K562 (cell line): Measurements from ENCODE around the gene LEMD1. TPM values are rescaled to one million over a fixed set of nuclear protein-coding genes. Genes with fewer than 3 reads are reported as not detected.
"Not testable (repeated sequence)": the region's sequence is repeated elsewhere in the genome, so short reads cannot be mapped to it uniquely, and the experiment has no call there.

Experiments used
- ATAC-seq: fragments of 200-7000 bp; cut with Tn5 transposase; 3 replicates; pipeline ENCODE4 v1.9.1; 2020; ENCODE audit warnings: moderate library complexity
- BruUV-seq: library from RNA; stranded (reverse); fragments of 400-500 nt; replicated peaks from 2 replicates; lab custom pipeline; 2021; lab: Mats Ljungman, UMichigan
- CTCF ChIA-PET: fragments of 300-600 bp; formaldehyde crosslinking; extraction: SDS; loops from one replicate; lab custom pipeline; 2021; ENCODE audit warnings: low intra/inter-chr PET ratio; lab: Yijun Ruan, JAX
- POLR2A ChIA-PET: fragments of 300-600, 350-650 bp; sonication (Branson Sonifier 250); formaldehyde crosslinking; extraction: SDS; loops from one replicate; lab custom pipeline; 2021; ENCODE audit warnings: antibody characterized with exemption, inconsistent platforms; lab: Yijun Ruan, JAX
- DNase-seq, 4 experiments: peaks; one replicate each; pipeline versions ENCODE4 v3.0.0 to v3.0.0-alpha.2; 2011 to 2018; ENCODE audit warnings: low spot score in 3 of 4, mixed read lengths in 3 of 4; ENCODE audit errors: extremely low read depth in 1 of 4
- FAIRE-seq: peaks from 2 replicates; lab custom pipeline; 2011; peaks lifted over from hg19 to GRCh38; lab: Jason Lieb, UNC
- H2AFZ ChIP-seq: 2 replicates; pipeline ENCODE4 v1.6.0; 2011; ENCODE audit warnings: low read depth, low read length, control low read depth, inconsistent platforms
- H3K27ac ChIP-seq: fragments of 200-600 bp; 3 replicates; pipeline ENCODE4 v1.8.0; 2011; ENCODE audit warnings: low read depth, mild to moderate bottlenecking, control low read depth, inconsistent platforms, low read length, moderate library complexity, mixed read lengths; ENCODE audit errors: extremely low read depth
- H3K27me3 ChIP-seq, 2 experiments: fragments of 300-600 bp in 1 of 2; 2 replicates in 1 of 2; 3 replicates in 1 of 2; pipeline versions ENCODE4 v1.6.0 to v1.8.0; 2011; ENCODE audit warnings: inconsistent platforms in 2 of 2, low read length in 2 of 2, mild to moderate bottlenecking in 1 of 2, mixed read lengths in 1 of 2, moderate library complexity in 1 of 2; ENCODE audit not compliant: control insufficient read depth in 2 of 2, insufficient read depth in 2 of 2
- H3K36me3 ChIP-seq: fragments of 300-600 bp; 3 replicates; pipeline ENCODE4 v1.8.0; 2011; ENCODE audit warnings: mild to moderate bottlenecking, low read length, inconsistent platforms; ENCODE audit not compliant: control insufficient read depth, insufficient read depth
- H3K4me1 ChIP-seq, 2 experiments: fragments of 200-600 bp in 1 of 2; replicated peaks in 1 of 2; 2 replicates in 1 of 2; 3 replicates in 1 of 2; pipeline versions ENCODE4 v1.5.1 to v1.8.0; 2011; ENCODE audit warnings: inconsistent platforms in 2 of 2, low read length in 2 of 2, mild to moderate bottlenecking in 1 of 2, mixed read lengths in 1 of 2, moderate library complexity in 1 of 2; ENCODE audit not compliant: control insufficient read depth in 2 of 2, insufficient read depth in 2 of 2
- H3K4me2 ChIP-seq: 2 replicates; pipeline ENCODE4 v1.6.1; 2011; ENCODE audit warnings: low read length, control low read depth, inconsistent platforms, mixed read lengths; ENCODE audit not compliant: insufficient read depth
- H3K4me3 ChIP-seq: fragments of 200-600 bp; sonication (generic), shearing (Covaris generic); 2 replicates; pipeline ENCODE4 v1.5.1; 2016; ENCODE audit warnings: control low read depth, inconsistent platforms
- H3K79me2 ChIP-seq: fragments of 200-600 bp; 3 replicates; pipeline ENCODE4 v1.8.0; 2011; ENCODE audit warnings: low read length, inconsistent platforms; ENCODE audit not compliant: control insufficient read depth, insufficient read depth
- H3K9ac ChIP-seq, 2 experiments: 2 replicates each; pipeline versions ENCODE4 v1.6.0 to v1.6.1; 2011; ENCODE audit warnings: low read depth in 2 of 2, low read length in 2 of 2, control low read depth in 1 of 2, inconsistent platforms in 1 of 2, mild to moderate bottlenecking in 1 of 2, mixed read lengths in 1 of 2; ENCODE audit not compliant: insufficient read depth in 1 of 2
- H3K9me1 ChIP-seq: one replicate; pipeline ENCODE4 v1.6.0; 2011; ENCODE audit warnings: inconsistent platforms, mild to moderate bottlenecking, low read length, moderate library complexity; ENCODE audit not compliant: control insufficient read depth, insufficient read depth
- H3K9me3 ChIP-seq: replicated peaks from 2 replicates; pipeline ENCODE4 v1.5.1; 2011; ENCODE audit warnings: low read depth, low read length, inconsistent platforms; ENCODE audit not compliant: control insufficient read depth, insufficient read depth
- H4K20me1 ChIP-seq: replicated peaks from 2 replicates; pipeline ENCODE4 v1.6.1; 2011; ENCODE audit warnings: low read length, inconsistent platforms, mixed read lengths; ENCODE audit not compliant: control insufficient read depth, insufficient read depth
- CBX1 ChIP-seq: sonication (generic); IDR thresholded peaks from 2 replicates; pipeline ENCODE4 v1.6.1; 2016; ENCODE audit warnings: antibody characterized with exemption, low read depth, mild to moderate bottlenecking
- CCAR2 ChIP-seq: fragments of 200-400 bp; formaldehyde crosslinking; IDR thresholded peaks from 2 replicates; pipeline ENCODE4 v1.6.1; 2017; ENCODE audit warnings: mild to moderate bottlenecking, low read depth, low read length
- MCM3 ChIP-seq: fragments of 450-650 bp; IDR thresholded peaks from 2 replicates; pipeline ENCODE4 v1.6.1; 2016
- MCM7 ChIP-seq, 2 experiments: fragments of 450-650 bp; IDR thresholded peaks; 2 replicates each; pipeline ENCODE4 v1.6.1; 2016 to 2018
- MIER1 ChIP-seq: fragments of 450-650 bp; IDR thresholded peaks from 2 replicates; pipeline ENCODE4 v1.6.1; 2016; ENCODE audit warnings: antibody characterized with exemption, mild to moderate bottlenecking, low read depth
- NR1H2 ChIP-seq: sonication (generic); formaldehyde crosslinking; IDR thresholded peaks from 2 replicates; pipeline ENCODE4 v1.4.0; 2020; ENCODE audit warnings: mild to moderate bottlenecking, missing genetic modification reagents
- NR2C2 ChIP-seq, 2 experiments: fragments of 200-800 bp in 1 of 2; sonication (Bioruptor generic) in 1 of 2; sonication (generic) in 1 of 2; formaldehyde crosslinking in 1 of 2; IDR thresholded peaks; 2 replicates each; pipeline versions ENCODE4 v1.6.1 to v1.8.0; 2016 to 2022; ENCODE audit warnings: mild to moderate bottlenecking in 1 of 2, missing compliant biosample characterization in 1 of 2, missing genetic modification characterization in 1 of 2, missing genetic modification reagents in 1 of 2
- PKNOX1 ChIP-seq: fragments of 450-650 bp; IDR thresholded peaks from 2 replicates; pipeline ENCODE4 v1.6.1; 2016
- PTBP1 ChIP-seq: fragments of 200-400 bp; formaldehyde crosslinking; IDR thresholded peaks from 2 replicates; pipeline ENCODE4 v1.6.1; 2017; ENCODE audit warnings: low read depth, low read length
- SMARCB1 ChIP-seq: IDR thresholded peaks from 2 replicates; pipeline ENCODE4 v1.6.1; 2011; ENCODE audit warnings: improper control_type of control experiment, low read depth; ENCODE audit not compliant: insufficient read length
- SP1 ChIP-seq: sonication (generic); formaldehyde crosslinking; IDR thresholded peaks from 2 replicates; pipeline ENCODE4 v1.8.1; 2022; ENCODE audit warnings: mild to moderate bottlenecking, missing genetic modification reagents
- TCF3 ChIP-seq: sonication (generic); formaldehyde crosslinking; IDR thresholded peaks from 2 replicates; pipeline ENCODE4 v1.4.0; 2020; ENCODE audit warnings: mild to moderate bottlenecking, missing genetic modification reagents
- TCF7 ChIP-seq: sonication (generic); IDR thresholded peaks from 2 replicates; pipeline ENCODE4 v1.6.1; 2016; ENCODE audit warnings: antibody characterized with exemption, borderline replicate concordance
- XRCC3 ChIP-seq: fragments of 450-650 bp; IDR thresholded peaks from 2 replicates; pipeline ENCODE4 v1.6.1; 2017; ENCODE audit warnings: mild to moderate bottlenecking, moderate library complexity
- ZBTB9 ChIP-seq: fragments of 450-650 bp; formaldehyde crosslinking; IDR thresholded peaks from 2 replicates; pipeline ENCODE4 v1.4.0; 2020; ENCODE audit warnings: mild to moderate bottlenecking, moderate library complexity
- ZNF121 ChIP-seq: sonication (generic); formaldehyde crosslinking; conservative IDR thresholded peaks from 2 replicates; pipeline ENCODE4 v1.8.0; 2022; ENCODE audit warnings: missing genetic modification reagents
- ZNF24 ChIP-seq: fragments of 450-650 bp; IDR thresholded peaks from 2 replicates; pipeline ENCODE4 v1.6.1; 2016
- WGBS: fragments of 100-300 bp; shearing (Covaris generic); methylation state at CpG from one replicate; pipeline ENCODE4 v1.1.6; 2016; ENCODE audit warnings: low coverage, mixed read lengths; ENCODE audit not compliant: insufficient coverage; ENCODE audit errors: missing lambda C conversion rate; 5-methylcytosine and 5-hydroxymethylcytosine counted together
- in situ Hi-C: fragments of 300-500 bp; cut with MboI; formaldehyde crosslinking; loops from 4 replicates; pipeline ENCODE4 v1.15.0; 2018; ENCODE audit warnings: inconsistent platforms, mixed read lengths
- intact Hi-C: fragments of 100-400 bp; cut with micrococcal nuclease; formaldehyde crosslinking; loops from 2 replicates; pipeline ENCODE4 v1.14.2; 2022
- polyA plus RNA-seq, 8 experiments: library from polyadenylated mRNA; depleted of rRNA in 4 of 8; stranded (reverse) in 5 of 8; unstranded in 3 of 8; fragments of >200 nt; fragmentation: Nextera tagmentation in 2 of 8; fragmentation: Illumina TruSeq in 1 of 8; extraction: Ambion mirVana in 2 of 8; extraction: Trizol in 1 of 8; gene quantifications; 2 replicates each; pipeline versions ENCODE4 v1.2.1 to v1.2.3, GENCODE V29; 2011 to 2014; ENCODE audit warnings: inconsistent platforms in 1 of 8, missing spikeins in 1 of 8
- total RNA-seq, 7 experiments: library from RNA; depleted of rRNA in 6 of 7; stranded (reverse); fragments of >200 nt in 6 of 7; fragmentation: Illumina TruSeq in 2 of 7; extraction: Trizol in 2 of 7; gene quantifications; 2 replicates each; pipeline versions ENCODE4 v1.2.1 to v1.2.3, GENCODE V29; 2011 to 2021; ENCODE audit warnings: low replicate concordance in 1 of 7

The LEMD1 gene
- total and polyA plus RNA-seq, 9 of the 15 experiments (the other 6 are each of a cell fraction or from before 2014, with no cell fraction given), result 0.11 to 2.4 (median 0.57) TPM; not detected in 1

DNA sequence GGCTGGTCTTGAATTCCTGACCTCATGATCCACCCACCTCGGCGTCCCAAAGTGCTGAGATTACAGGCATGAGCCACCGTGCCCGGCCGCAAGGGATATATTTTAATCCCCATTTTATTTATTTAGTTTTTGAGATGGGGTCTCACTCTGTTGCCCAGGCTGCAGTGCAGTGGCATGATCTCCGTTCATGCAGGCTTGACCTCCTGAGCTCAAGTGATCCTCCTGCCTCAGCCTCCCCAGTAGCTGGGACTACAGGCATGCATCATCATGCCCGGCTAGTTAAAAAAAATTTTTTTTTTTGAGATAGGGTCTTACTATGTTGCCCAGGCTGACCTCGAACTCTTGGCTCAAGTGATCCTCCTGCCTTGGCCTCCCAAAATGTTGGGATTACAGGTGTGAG, 56.8 kb downstream of the LEMD1 start:
- H3K4me1 ChIP-seq, H3K79me2 ChIP-seq, H3K9ac ChIP-seq, in situ Hi-C loops, H3K4me2 ChIP-seq, ATAC-seq, FAIRE-seq: not testable (repeated sequence)
- TF ChIP-seq ZNF121 (CRISPR knock-in tag), result peak; percentile 66
- TF ChIP-seq, all 486 proteins: peak for 1; not testable (repeated sequence) for 485
- POLR2A ChIA-PET, result interaction anchor here (0.7 kb wide), 1 partner anchor 36 kb away, joined by 3 read pairs; no protein-coding TSS in a partner anchor
- H3K9me3 ChIP-seq, CTCF ChIA-PET, H2AFZ ChIP-seq, H3K27ac ChIP-seq, H3K36me3 ChIP-seq, BruUV-seq, intact Hi-C loops, H4K20me1 ChIP-seq, H3K9me1 ChIP-seq, DNase-seq, H3K4me3 ChIP-seq: not testable (repeated sequence)
- H3K27me3 ChIP-seq, result peaks cover 23 to 46% of the 10 kb centered on the region in 2 experiments
- 2% methylated on average over 8 of the region's 8 CpGs for WGBS

DNA sequence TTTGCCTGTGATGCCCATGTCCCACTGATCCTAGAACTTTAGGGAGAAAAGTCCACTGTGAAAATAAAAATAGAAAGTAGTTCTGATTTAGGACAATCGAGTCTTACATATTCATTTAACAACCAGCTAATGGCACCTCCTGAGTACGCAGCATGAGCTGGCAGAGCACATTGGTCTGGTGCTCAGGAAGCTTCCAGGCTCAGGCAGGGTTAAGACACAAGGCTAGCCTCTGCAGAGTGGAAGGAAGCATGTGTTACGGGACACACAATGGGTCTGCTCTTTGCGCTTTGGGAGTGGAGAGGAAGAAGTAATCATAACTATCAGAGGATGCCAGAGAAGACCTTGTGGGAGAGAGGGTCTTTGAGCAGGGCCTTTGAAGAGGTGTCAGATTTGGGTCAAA, 61.0 kb downstream of the LEMD1 start:
- Histone ChIP-seq H3K36me3 (no peaks in the 10 kb centered on the region), H3K9me1 (no peaks in the 10 kb centered on the region), H3K4me2 (no peak overlapping the region), H3K9ac (no peak overlapping the region), H3K4me3 (no peak overlapping the region), H3K4me1 (peaks cover 0 to 3% of the 10 kb centered on the region in 2 experiments; a peak in 1 of 5 replicates), H3K27me3 (peaks cover 40 to 51% of the 10 kb centered on the region in 2 experiments), H3K79me2 (no peaks in the 10 kb centered on the region), H3K27ac (no peak overlapping the region), H4K20me1 (no peaks in the 10 kb centered on the region; the same call in 1 of the 2 replicates), H2AFZ (no peak overlapping the region), H3K9me3 (no peaks in the 10 kb centered on the region)
- ChIA-PET CTCF (no interaction called here), POLR2A (no interaction called here)
- DNase-seq (no peak), FAIRE-seq (no peak), ATAC-seq (no peak)
- BruUV-seq, result no TSS peak
- WGBS, result 0% methylated on average over 4 of the region's 4 CpGs
- intact Hi-C loops, result no loop called here
- in situ Hi-C loops, result no loop called here
- TF ChIP-seq XRCC3, result no peak
- TF ChIP-seq NR1H2 (CRISPR knock-in tag), result no peak
- TF ChIP-seq MCM3, result no peak
- no peak for TF ChIP-seq TCF3 (CRISPR knock-in tag)
- TF ChIP-seq SMARCB1, result no peak
- no peak for TF ChIP-seq CCAR2
- TF ChIP-seq ZBTB9 (CRISPR knock-in tag), result no peak
- no peak for TF ChIP-seq ZNF24
- TF ChIP-seq NR2C2 (CRISPR knock-in tag; IDR thresholded peaks at IDR 0.05), result no peak
- TF ChIP-seq NR2C2 (tag; IDR thresholded peaks at IDR 0.05), result no peak
- TF ChIP-seq MIER1, result no peak
- no peak for TF ChIP-seq TCF7
- no peak for TF ChIP-seq PTBP1
- no peak for TF ChIP-seq CBX1
- TF ChIP-seq SP1 (CRISPR knock-in tag), result no peak
- no peak for TF ChIP-seq MCM7 (IDR thresholded peaks at IDR 0.05)
- no peak for TF ChIP-seq PKNOX1
